ENCODE measurements around the gene JOSD2.

DNA sequence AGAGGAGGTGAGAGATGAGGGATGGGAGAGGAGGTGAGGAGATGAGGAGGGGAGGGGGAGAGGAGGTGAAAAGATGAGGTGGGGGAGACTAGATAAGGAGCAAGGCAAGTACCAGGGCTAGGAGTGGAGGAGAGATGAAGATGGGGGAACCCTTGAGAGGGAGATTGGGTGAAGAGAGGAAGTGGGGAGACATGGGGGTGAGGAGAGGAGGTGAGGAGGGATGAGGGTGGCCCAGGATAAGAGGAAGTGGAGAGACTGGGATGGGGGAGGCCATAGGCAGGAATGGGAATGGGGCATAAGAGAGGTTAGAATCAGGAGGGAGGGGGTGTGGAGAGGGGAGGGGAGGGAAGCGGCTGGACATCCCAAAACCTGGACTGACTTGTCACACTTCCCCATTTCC lies 51.4 kb downstream of the JOSD2 start:
- no peak for TF ChIP-seq POLR2A (IDR thresholded peaks at IDR 0.05)
- TF ChIP-seq, protein P1, sequence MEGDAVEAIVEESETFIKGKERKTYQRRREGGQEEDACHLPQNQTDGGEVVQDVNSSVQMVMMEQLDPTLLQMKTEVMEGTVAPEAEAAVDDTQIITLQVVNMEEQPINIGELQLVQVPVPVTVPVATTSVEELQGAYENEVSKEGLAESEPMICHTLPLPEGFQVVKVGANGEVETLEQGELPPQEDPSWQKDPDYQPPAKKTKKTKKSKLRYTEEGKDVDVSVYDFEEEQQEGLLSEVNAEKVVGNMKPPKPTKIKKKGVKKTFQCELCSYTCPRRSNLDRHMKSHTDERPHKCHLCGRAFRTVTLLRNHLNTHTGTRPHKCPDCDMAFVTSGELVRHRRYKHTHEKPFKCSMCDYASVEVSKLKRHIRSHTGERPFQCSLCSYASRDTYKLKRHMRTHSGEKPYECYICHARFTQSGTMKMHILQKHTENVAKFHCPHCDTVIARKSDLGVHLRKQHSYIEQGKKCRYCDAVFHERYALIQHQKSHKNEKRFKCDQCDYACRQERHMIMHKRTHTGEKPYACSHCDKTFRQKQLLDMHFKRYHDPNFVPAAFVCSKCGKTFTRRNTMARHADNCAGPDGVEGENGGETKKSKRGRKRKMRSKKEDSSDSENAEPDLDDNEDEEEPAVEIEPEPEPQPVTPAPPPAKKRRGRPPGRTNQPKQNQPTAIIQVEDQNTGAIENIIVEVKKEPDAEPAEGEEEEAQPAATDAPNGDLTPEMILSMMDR (IDR thresholded peaks at IDR 0.05): no peak
